Measurements from ENCODE around the gene CT45A1.

DNA sequence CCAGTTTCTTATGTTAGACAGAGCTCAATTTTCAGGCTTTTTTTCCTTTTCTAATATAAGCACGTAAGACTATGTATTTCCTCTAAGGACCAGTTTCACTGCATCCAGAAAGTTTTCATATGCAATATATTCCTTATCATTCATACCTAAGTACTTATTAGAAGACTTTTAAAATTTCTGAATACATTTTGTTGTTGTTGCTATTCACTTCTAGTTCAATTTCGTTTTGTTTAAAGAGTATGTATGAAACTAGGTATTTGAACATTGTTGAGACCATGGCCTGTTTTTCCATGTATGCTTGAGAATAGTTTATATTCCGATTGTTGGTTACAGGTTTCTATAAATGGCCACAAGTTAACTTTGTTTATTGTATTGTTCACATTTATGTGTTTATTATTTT is 18.0 kb upstream of the CT45A1 start:
- TF ChIP-seq, protein P1, sequence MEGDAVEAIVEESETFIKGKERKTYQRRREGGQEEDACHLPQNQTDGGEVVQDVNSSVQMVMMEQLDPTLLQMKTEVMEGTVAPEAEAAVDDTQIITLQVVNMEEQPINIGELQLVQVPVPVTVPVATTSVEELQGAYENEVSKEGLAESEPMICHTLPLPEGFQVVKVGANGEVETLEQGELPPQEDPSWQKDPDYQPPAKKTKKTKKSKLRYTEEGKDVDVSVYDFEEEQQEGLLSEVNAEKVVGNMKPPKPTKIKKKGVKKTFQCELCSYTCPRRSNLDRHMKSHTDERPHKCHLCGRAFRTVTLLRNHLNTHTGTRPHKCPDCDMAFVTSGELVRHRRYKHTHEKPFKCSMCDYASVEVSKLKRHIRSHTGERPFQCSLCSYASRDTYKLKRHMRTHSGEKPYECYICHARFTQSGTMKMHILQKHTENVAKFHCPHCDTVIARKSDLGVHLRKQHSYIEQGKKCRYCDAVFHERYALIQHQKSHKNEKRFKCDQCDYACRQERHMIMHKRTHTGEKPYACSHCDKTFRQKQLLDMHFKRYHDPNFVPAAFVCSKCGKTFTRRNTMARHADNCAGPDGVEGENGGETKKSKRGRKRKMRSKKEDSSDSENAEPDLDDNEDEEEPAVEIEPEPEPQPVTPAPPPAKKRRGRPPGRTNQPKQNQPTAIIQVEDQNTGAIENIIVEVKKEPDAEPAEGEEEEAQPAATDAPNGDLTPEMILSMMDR (conservative IDR thresholded peaks at IDR 0.05; ENCODE audit: low read depth, low read length) = no peak
- TF ChIP-seq EZH2 (IDR thresholded peaks at IDR 0.05; ENCODE audit: low read length, unreplicated experiment) (no peak), EZH2phosphoT487 (IDR thresholded peaks at IDR 0.05; ENCODE audit: borderline replicate concordance, low read length) (no peak)

All from PC-3 (cell line).